Thyroid gland (tissue), 4 donors: ENCODE measurements around the gene AFF2. TPM values are rescaled to one million over a fixed set of nuclear protein-coding genes. Genes with fewer than 3 reads are reported as not detected.

Source experiments
- DNase-seq, 2 donors: peaks; one replicate each; pipeline ENCODE4 v3.0.0-alpha.2; 2019
- H3K27ac ChIP-seq, 3 donors: fragments of 200-600 bp; sonication (generic); 1 replicate in 2 of 3; 2 replicates in 1 of 3; pipeline ENCODE4 v1.5.1; 2016 to 2019; ENCODE audit warnings: mild to moderate bottlenecking in 1 of 3, moderate library complexity in 1 of 3
- H3K27me3 ChIP-seq: fragments of 200-600 bp; sonication (generic); one replicate; pipeline ENCODE4 v1.5.1; 2019
- H3K36me3 ChIP-seq, 2 donors: fragments of 200-600 bp; sonication (generic); one replicate each; pipeline ENCODE4 v1.5.1; 2016 to 2019
- H3K4me1 ChIP-seq, 2 donors: fragments of 200-600 bp; sonication (generic); one replicate each; pipeline ENCODE4 v1.5.1; 2017 to 2019
- H3K4me3 ChIP-seq, 3 donors: fragments of 200-600 bp; sonication (generic); replicated peaks in 1 of 3; 1 replicate in 2 of 3; 2 replicates in 1 of 3; pipeline ENCODE4 v1.5.1; 2016; ENCODE audit warnings: mild to moderate bottlenecking in 1 of 3
- H3K9me3 ChIP-seq: fragments of 200-600 bp; sonication (generic); one replicate; pipeline ENCODE4 v1.5.1; 2017
- CTCF ChIP-seq, 6 experiments: fragments of 200-600 bp in 3 of 6; fragments of 450-650 bp in 3 of 6; sonication (generic) in 3 of 6; IDR thresholded peaks; one replicate each; pipeline ENCODE4 v1.5.1; 2016 to 2019; ENCODE audit warnings: antibody characterized with exemption in 6 of 6, mild to moderate bottlenecking in 2 of 6, inconsistent platforms in 1 of 6, moderate library complexity in 1 of 6
- POLR2A ChIP-seq, 2 donors: fragments of 450-650 bp; IDR thresholded peaks; one replicate each; pipeline ENCODE4 v1.6.1; 2017; ENCODE audit warnings: antibody characterized with exemption in 2 of 2, mild to moderate bottlenecking in 2 of 2, moderate library complexity in 1 of 2
- WGBS, 2 donors: methylation state at CpG; one replicate each; pipeline ENCODE4 v1.1.5; 2017; 5-methylcytosine and 5-hydroxymethylcytosine counted together
- intact Hi-C: fragments of 100-400 bp; cut with DNase I; formaldehyde crosslinking; loops from one replicate; pipeline ENCODE4 v1.15.1; 2023
- total RNA-seq, 4 donors: library from RNA; depleted of rRNA; stranded (reverse); fragments of >200 nt; gene quantifications; one replicate each; pipeline ENCODE4 v1.2.3, GENCODE V29; 2016

Gene AFF2
- total RNA-seq, 4 donors from 2014 or later = 3.7 to 6.5 (median 4.4) TPM

GRCh38 chrX:149010853-149011224 lies 510.4 kb downstream of the AFF2 start:
- WGBS, 2 donors = 89 to 92% methylated on average over 5 of the region's 5 CpGs
- Histone ChIP-seq H3K9me3 (no peaks in the 10 kb centered on the region), H3K36me3 (no peaks in the 10 kb centered on the region), H3K27me3 (no peaks in the 10 kb centered on the region), H3K4me3 (no peak overlapping the region), H3K27ac (no peak overlapping the region), H3K4me1 (peaks cover 4 to 9% of the 10 kb centered on the region in 2 donors)
- TF ChIP-seq CTCF (IDR thresholded peaks at IDR 0.05) = no peak
- no peak for TF ChIP-seq POLR2A (IDR thresholded peaks at IDR 0.05)
- DNase-seq = no peak
- intact Hi-C loops = no loop called here

- Histone ChIP-seq H3K4me1 (peaks cover 4 to 9% of the 10 kb centered on the region in 2 donors), H3K27ac (no peak overlapping the region), H3K36me3 (no peaks in the 10 kb centered on the region), H3K4me3 (no peak overlapping the region), H3K9me3 (no peaks in the 10 kb centered on the region), H3K27me3 (no peaks in the 10 kb centered on the region)
- intact Hi-C loops = no loop called here
- peak; percentile 69 to 70 for DNase-seq
- TF ChIP-seq CTCF (IDR thresholded peaks at IDR 0.05) (no peak), POLR2A (IDR thresholded peaks at IDR 0.05) (no peak)
- WGBS, 2 donors = 17 to 53% methylated on average over 2 of the region's 2 CpGs
These were observed 512.7 kb downstream of the AFF2 start for GRCh38 chrX:149013081-149013480.

- no peak overlapping the region for H3K4me3 ChIP-seq
- WGBS, 2 donors = 82 to 93% methylated on average over 2 of the region's 2 CpGs
- no peaks in the 10 kb centered on the region for H3K27me3 ChIP-seq
- H3K36me3 ChIP-seq = no peaks in the 10 kb centered on the region
- intact Hi-C loops = no loop called here
- H3K27ac ChIP-seq = no peak overlapping the region
- TF ChIP-seq POLR2A (IDR thresholded peaks at IDR 0.05) = no peak
- no peak for TF ChIP-seq CTCF (IDR thresholded peaks at IDR 0.05)
- no peaks in the 10 kb centered on the region for H3K9me3 ChIP-seq
- no peaks in the 10 kb centered on the region for H3K4me1 ChIP-seq
- no peak for DNase-seq
These were observed 520.7 kb downstream of the AFF2 start for GRCh38 chrX:149021159-149021558.

GRCh38 chrX:149022485-149022884 lies 522.1 kb downstream of the AFF2 start:
- Histone ChIP-seq H3K36me3 (no peaks in the 10 kb centered on the region), H3K4me3 (no peak overlapping the region), H3K4me1 (no peaks in the 10 kb centered on the region), H3K27me3 (no peaks in the 10 kb centered on the region), H3K27ac (no peak overlapping the region), H3K9me3 (no peaks in the 10 kb centered on the region)
- TF ChIP-seq POLR2A (IDR thresholded peaks at IDR 0.05) (no peak), CTCF (IDR thresholded peaks at IDR 0.05) (no peak)
- no peak for DNase-seq
- 70 to 72% methylated on average over 2 of the region's 2 CpGs for WGBS, 2 donors
- intact Hi-C loops = no loop called here

GRCh38 chrX:149032449-149032848 lies 532.0 kb downstream of the AFF2 start:
- intact Hi-C loops = no loop called here
- DNase-seq = no peak
- no peak overlapping the region for H3K4me3 ChIP-seq
- H3K4me1 ChIP-seq = no peaks in the 10 kb centered on the region
- no peak overlapping the region for H3K27ac ChIP-seq
- TF ChIP-seq CTCF (IDR thresholded peaks at IDR 0.05) (no peak), POLR2A (IDR thresholded peaks at IDR 0.05) (no peak)
- 86 to 95% methylated on average over 1 to 2 of the region's 2 CpGs for WGBS, 2 donors
- H3K36me3 ChIP-seq = no peaks in the 10 kb centered on the region
- no peaks in the 10 kb centered on the region for H3K9me3 ChIP-seq
- no peaks in the 10 kb centered on the region for H3K27me3 ChIP-seq
